Mucosa of gallbladder (tissue), 1 donor: ENCODE results near the gene CLEC19A. TPM values are rescaled to one million over a fixed set of nuclear protein-coding genes. Genes with fewer than 3 reads are reported as not detected.
A peak's percentile ranks its signal among the peaks of the same experiment; 100 is the strongest.
"Not testable (repeated sequence)": the region's sequence is repeated elsewhere in the genome, so short reads cannot be mapped to it uniquely, and the experiment has no call there.

Experiments
- DNase-seq: peaks from one replicate; pipeline ENCODE4 v3.0.0-alpha.2; 2020; ENCODE audit warnings: low spot score
- total RNA-seq: library from RNA; stranded (reverse); gene quantifications from one replicate; pipeline ENCODE4 v1.2.1, GENCODE V29; 2021
- donor health status: DM: no; HTN: no; CAD: no.

Gene CLEC19A
- total RNA-seq, 1 donor from 2014 or later = 0.26 TPM

GRCh38 chr16:19286827-19287226 lies 1.3 kb downstream of the CLEC19A start:
- no peak for DNase-seq

DNA sequence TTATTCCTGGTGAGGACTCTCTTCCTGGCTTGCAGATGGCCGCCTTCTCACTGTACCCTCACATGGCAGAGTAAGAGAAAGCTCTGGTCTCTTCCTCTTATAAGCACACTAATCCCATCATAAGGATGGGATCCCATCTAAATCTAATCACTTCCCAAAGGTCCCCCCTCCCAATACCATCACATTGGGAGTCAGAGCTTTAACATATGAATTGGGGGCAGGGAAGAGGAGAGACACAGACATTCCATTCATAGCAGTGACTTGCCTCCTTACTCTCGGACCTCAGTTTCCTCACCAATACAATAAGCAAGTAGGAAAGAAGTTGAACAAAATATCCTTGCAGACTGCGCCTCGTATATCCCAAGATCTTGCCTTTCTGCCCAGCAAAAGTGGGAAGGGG lies 1.7 kb downstream of the CLEC19A start:
- no peak for DNase-seq

DNA sequence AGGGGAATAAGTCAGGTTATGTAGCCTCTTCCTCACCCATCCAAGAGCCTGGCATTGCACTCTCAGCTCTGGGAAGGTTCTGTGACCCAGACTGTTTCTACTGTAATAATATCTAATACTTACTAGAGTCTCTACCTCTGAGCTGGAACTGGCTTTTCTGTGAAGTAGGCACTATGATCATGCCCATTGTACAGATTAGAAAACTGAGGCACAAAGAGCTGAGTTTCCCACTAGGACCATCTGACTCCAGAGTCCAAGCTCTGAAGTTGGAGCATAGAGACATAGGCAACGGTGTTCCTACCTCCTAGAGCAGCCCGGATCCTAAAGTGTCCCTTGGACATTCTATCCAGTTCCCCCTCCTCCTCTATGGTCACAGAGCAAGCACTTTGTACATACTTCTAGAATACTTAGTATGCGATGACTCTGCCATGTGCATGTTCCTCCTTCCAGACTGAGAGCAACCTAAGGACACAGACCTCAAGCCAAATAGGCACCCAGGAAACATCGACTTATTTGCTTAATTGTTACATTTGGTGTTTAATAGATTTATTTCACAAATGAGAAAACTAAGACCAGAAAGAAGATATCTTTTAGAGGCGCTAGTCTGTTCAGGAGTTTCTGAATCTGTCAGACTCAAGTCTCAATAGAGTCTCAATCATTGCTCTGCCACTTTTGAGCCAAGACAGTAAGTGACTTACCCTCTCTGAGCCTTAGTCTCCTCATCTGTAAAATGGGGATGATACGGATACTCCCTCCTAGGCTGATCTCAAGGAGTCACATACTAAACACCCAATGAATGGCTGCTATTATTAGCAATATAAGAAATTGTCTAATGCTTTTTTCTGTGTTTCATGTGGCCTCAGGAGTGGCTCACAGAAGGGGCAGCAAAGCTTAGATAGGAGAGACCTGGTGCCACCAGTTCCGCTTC lies 3.6 kb downstream of the CLEC19A start:
- DNase-seq = no peak

GRCh38 chr16:19289811-19290485 lies 4.4 kb downstream of the CLEC19A start:
- no peak for DNase-seq

DNA sequence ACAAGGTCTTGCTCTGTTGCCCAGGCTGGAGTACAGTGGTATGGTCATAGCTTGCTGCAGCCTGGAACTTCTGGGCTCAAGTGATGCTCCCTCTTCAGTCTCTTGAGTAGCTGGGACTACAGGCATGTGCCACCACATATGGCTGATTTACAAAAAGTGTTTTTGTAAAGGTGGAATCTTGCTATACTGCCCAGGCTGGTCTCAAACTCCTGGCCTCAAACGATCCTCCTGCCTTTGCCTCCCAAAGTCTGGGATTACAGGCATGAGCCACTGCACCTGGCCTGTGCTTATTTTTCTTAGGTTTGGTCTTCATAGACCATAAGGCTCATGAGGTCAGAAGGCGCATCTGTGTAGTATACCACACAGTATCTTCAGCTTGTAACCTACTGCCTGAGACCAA lies 5.3 kb downstream of the CLEC19A start:
- DNase-seq = no peak

GRCh38 chr16:19291475-19291874 lies 5.9 kb downstream of the CLEC19A start:
- no peak for DNase-seq

DNA sequence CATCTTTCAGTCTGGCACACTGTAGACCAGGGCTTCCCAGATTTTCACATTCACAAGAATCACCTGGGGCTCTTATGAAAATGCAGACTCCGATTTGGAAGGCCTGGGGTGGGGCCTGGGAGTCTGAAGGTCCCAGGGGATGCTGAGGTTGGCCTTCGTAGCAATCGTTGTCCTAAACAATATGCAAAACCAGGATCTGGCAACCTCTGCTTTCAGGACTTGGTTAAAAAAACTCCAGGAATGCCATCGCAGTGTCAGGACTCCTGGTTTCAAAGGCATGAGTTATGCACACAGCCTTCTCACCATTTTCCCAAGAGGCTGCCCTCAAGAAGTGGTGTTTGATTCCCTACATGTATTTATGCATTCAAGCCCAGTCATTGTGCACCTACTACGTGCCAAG lies 6.7 kb downstream of the CLEC19A start:
- no peak for DNase-seq

DNA sequence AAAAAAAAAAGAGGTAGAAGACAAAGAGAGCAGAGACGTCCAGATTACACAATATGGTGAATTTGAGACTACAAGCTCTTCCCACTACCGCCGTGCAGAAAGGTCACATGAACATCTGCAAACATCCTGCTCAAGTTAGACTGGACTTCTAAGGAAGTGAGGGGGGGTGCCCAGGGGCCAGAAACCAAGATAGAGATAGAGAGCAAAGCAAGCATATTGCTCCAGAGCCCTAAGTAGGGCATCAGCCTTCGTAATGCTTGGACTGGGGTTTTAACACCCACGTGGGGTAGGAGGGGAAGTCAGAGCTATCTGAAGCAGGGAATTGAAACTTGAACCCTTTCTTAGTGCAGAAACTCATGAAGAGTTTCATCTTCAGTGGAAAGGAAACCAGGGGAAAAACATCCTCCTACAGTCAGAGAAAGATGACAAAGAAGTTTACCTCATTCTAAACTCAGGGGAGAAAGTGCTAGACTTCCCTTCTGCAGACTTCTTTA lies 8.7 kb downstream of the CLEC19A start:
- peak; percentile 61 for DNase-seq

DNA sequence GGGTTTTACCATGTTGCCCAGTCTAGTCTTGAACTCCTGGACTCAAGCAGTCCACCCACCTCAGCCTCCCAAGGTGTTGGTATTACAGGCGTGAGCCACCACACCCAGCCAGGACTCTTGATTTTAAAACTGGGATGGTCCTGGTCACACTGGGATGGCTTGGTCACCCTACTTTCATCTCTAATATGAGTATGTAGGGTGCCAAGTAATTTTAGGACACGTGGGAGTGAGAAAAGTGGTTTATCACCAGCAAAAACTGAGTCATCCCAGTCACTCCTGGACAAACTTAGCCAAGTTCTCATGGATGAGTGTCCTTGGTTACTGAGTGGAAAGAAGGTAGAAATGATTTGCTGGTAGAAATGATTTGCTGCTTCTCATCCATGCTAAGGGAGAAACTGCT lies 9.9 kb downstream of the CLEC19A start:
- no peak for DNase-seq

DNA sequence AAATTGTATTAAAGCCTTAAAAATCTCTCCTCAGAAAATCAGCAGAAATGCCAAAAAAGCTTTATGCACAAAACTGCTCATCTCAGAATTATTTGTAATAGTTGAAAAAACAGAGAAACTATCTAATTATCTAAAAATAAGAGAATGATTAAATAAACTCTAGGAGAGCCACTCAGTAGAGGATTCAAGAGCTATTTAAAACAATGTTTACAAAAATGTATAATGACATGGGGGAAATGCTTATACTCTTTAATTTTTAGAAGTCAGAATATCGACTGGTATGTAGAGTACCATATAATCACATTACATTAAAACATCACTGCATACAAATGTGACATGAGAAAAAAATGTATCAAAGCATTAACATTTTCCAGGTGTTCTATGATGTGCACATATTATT lies 11.9 kb downstream of the CLEC19A start:
- no peak for DNase-seq

GRCh38 chr16:19299565-19299964 lies 14.0 kb downstream of the CLEC19A start:
- no peak for DNase-seq

GRCh38 chr16:19301931-19302330 lies 16.4 kb downstream of the CLEC19A start:
- no peak for DNase-seq

DNA sequence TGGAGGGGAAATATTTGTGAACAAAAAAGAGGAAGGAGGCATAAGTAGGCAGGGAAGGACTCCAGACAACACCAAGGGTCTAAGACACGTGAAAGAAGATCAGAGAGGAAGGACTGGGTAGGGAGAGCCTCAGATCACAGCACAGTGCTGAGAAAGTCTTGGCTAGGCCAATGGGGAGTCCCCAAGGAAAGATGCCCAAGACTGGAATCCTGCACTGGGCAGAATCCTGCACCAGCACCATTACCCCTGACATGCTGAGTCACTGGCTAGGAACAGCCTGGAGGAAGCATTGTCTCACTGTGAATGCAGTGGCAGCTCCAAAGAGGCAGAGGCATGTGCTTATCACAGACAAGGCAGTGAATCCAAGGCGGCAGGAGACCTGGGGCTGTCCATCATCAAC lies 19.2 kb downstream of the CLEC19A start:
- no peak for DNase-seq

DNA sequence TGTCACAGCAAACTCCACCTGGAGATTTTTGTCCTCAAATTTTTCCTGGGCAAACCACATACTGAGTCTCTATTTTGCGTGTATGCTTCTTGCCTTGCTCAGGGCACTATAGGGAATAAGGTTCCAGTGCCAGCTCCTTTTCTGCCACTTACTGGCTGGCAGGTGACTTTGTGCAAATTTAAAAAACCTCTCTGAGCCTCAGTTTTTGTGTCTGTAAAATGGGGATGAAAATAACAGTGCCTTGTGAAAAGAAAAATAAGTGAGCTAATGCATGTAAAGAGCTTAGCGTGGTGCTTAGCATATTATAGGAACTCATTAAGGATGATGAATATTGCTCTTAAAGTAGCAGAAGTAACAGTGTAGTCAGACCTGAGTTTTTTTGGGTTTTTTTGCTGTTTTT lies 19.9 kb downstream of the CLEC19A start:
- no peak for DNase-seq

DNA sequence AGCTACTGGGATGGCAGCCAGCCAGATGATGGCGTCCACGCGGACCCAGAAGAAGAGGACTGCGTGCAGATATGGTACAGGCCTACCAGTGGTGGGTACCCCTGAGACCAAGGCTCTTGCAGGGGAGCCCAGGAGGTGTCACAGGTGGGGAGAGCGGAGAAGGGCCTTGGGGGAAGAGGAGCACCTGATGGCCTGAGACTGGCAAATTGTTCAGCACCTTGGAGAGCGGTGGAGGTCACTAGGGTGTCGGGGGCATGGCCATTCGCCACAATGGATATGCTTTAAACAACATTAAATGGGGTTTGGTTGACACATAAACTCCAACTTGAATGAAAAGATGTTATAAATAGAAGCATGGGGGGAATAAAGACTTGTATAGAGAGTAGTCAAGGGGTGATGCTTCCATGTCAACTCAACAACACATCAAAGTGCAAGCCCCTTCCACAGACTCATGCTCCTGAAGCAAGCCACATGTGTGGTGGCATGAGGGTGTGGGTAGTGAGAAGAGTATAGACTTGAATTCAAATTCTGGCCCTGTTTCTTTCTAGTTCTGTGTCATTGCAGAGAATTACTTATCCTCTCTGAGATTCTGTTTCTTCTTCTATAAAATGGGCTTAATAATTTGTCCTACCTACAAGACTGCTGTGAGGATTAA lies 22.2 kb downstream of the CLEC19A start:
- no peak for DNase-seq

- no peak for DNase-seq
These were observed 22.9 kb downstream of the CLEC19A start for GRCh38 chr16:19308392-19308791.

DNA sequence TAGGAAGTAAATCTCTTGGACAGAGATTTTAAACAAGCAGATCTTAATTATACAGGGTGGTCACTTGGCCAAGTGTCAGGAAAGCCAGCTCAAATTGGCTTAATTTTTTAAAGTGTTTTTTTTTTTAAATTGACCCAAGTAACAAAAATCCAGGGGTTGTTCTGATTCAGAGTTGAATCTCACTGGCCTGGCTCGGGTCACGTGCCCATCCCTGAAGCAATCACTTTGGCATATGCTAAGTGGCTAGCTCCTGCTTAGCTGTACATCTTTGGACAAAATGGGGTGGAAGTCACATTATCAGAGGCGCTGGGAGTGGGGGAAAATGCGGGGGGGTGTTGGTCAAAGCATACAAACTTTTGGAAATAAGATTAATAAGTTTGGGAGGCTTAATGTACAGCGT lies 23.6 kb downstream of the CLEC19A start:
- no peak for DNase-seq

DNA sequence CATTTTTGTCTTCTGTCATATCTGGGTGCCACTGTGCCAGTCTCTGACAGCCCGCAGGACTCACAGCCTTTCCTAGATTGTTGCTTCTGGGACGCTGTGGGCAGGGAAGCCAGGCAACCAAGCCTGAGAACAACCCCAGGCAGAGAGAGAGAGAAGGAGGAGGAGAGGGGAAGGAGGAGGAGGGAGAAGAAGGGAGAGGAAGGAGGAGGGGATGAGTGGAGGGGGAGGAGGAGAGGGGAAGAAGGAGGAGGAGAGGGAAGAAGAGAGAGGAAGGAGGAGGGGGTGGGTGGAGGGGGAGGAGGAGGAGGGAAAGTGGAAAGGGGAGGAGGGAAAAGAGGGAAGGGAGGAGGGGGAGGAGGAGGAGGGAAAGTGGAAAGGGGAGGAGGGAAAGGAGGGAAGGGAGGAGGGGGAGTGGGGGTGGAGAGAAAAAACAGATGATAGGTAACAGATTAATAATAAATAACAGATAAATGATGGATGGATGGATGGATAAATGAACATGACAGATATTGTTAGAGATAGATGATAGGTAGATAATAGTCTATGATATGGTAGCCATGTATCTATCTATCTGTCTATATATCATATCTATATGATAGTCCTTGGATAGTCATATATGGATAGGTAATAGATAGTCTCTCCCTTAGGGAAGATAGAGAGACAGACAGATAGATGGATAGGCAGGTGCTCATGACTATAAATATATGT lies 29.3 kb downstream of the CLEC19A start:
- DNase-seq = no peak

- no peak for DNase-seq
These were observed 30.4 kb downstream of the CLEC19A start for GRCh38 chr16:19315889-19316433.

DNA sequence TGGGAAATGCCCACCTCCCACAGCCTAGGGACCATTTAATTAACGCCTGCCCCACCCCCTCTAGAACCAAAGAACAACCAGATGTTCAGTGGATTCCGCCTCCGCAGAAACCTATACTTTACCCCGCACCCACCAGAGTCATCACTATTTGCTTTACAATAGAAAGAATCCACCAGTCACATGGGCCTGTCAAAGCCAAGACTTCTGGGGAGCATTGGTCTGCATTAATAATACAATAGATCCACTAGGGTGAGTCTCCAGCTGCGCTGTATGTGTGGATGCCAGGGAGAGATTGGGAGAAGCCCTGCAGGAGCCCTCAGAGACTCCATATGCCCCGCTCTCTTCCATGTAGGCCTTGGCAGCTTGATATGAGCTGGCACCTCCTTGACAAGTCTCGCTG lies 31.3 kb downstream of the CLEC19A start:
- DNase-seq = no peak

DNA sequence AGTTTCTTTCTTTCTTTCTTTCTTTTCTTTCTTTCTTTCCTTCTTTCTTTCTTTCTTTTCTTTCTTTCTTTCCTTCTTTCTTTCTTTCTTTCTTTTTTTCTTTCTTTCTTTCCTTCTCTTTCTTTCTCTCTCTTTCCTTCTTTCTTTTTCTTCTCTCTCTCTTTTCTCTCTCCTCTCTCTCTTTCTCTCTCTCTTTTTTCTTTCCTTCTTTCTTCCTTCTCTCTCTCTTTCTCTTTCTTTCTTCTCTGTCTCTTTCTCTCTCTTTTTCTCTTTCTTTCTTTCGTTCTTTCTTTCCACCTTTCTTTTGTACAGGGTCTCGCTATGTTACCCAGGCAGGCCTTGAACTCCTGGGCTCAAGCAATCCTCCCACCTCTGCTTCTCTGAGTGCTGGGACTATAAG lies 35.7 kb downstream of the CLEC19A start:
- not testable (repeated sequence) for DNase-seq

GRCh38 chr16:19323596-19323995 lies 38.1 kb downstream of the CLEC19A start:
- DNase-seq = no peak
